ENCODE data around the gene BRAP.
"Not testable (repeated sequence)": the region's sequence is repeated elsewhere in the genome, so short reads cannot be mapped to it uniquely, and the experiment has no call there.

The BRAP gene, protein sequence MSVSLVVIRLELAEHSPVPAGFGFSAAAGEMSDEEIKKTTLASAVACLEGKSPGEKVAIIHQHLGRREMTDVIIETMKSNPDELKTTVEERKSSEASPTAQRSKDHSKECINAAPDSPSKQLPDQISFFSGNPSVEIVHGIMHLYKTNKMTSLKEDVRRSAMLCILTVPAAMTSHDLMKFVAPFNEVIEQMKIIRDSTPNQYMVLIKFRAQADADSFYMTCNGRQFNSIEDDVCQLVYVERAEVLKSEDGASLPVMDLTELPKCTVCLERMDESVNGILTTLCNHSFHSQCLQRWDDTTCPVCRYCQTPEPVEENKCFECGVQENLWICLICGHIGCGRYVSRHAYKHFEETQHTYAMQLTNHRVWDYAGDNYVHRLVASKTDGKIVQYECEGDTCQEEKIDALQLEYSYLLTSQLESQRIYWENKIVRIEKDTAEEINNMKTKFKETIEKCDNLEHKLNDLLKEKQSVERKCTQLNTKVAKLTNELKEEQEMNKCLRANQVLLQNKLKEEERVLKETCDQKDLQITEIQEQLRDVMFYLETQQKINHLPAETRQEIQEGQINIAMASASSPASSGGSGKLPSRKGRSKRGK

DNA sequence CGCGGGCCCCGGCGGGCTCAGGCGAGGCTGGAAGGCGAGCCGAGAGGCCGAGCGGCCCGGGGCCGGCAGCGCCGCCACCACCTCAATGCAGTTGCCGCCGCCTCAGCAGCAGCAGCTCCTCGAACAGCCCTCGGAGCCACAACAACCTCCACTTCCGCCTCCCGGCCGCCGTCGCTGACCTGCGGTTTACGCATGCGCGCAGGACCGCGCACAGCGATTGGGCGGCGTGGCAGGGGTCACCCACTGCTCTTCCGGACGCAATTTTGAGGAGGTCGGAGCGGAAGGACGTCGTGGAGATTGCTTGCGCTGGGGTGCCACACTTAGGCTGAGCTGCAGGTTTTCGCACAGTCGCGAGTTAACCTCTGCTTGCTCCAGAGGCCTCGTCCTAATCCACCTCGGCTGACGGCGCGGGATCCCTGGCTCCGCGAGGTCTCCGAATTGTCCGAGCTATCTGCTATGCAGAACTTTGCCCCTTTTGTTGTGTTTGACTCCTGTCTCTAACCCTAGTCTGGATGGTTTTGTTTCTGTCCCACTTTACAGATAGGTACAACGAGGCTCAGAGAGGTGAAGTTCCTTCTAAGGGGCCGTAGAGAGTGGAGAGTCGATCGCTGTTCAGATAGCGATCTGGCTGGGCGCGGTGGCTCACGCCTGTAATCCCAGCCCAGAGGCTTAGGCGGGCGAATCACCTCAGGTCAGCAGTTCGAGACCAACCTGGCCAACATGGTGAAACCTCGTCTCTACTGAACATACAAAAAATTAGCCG, at the start of gene BRAP, which contains the start of gene ACAD10:
Gene BRAP, minus strand, starts transcription at position 146 of the 763 bp plus-strand sequence. CDS start 164 bp downstream, outside the sequence.
Gene ACAD10, plus strand, starts transcription at position 243 of the 763 bp plus-strand sequence. CDS start 6,657 bp downstream, outside the sequence.
- peak; percentile 87 to 92 for DNase-seq

DNA sequence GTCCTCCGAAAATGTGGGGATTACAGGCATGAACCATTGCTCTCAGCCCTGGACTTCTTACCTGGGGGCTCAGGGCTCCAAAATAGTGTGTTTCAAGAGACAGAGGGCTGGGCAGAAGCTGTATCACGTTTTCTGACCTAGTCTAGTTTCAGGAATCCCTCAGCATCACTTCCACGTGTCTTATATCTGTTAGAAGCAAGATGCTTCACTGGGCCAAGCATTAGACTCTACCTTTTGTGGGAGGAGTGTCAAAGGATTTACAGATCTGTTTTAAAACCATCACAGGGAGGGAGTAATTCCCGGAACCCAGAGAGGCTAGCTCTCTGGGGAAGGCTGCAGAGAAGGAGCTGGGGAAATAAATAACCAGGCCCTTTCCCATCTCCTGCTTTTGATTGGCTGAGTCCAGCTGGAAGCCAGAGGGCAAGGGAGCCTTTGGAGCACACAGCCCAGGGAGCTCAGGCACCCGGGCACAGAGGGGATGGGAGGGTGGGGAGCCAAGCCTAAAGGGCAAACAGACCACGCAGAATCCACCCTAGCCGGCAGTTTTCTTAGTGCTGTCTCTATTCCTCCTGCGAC, 47.7 kb upstream of the BRAP start:
- DNase-seq, result no peak

DNA sequence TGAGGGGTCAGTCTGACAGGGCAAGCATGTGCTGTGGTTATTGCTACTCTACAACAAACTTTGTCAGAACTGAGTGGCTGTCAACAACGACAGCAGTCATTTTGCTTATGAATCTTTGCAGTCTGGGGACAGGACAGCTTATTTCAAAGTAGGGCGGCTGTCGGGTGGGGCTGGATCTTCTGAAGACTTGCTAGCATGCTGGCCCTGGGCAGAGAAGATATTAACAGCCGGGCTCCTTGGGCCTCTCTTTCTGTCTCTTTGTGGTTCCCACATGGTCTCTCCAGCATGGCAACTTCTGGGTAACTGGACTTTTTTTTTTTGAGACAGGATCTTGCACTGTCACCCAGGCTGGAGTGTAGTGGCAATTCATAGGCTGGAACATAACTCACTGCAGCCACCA, 47.0 kb upstream of the BRAP start:
- DNase-seq, result no peak

DNA sequence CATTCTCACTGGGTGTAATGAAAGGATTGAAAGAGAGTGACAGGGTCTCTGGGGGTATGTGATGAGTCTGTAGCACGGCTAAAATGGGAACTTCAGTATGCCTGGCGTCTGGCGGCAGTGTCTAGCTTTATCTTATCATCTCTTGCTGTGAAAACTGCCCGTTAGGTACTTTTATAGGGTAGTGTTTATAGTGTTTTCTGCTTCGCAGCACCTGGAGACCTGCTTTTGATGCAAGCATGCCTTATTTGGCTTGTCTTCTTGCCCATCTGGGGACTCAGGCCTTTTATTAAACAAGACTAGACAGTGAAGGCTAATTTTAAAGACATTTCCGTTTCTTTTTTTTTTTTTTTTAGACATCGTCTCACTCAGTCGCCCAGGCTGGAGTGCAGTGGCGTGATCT, 44.7 kb upstream of the BRAP start:
- no peak for DNase-seq

DNA sequence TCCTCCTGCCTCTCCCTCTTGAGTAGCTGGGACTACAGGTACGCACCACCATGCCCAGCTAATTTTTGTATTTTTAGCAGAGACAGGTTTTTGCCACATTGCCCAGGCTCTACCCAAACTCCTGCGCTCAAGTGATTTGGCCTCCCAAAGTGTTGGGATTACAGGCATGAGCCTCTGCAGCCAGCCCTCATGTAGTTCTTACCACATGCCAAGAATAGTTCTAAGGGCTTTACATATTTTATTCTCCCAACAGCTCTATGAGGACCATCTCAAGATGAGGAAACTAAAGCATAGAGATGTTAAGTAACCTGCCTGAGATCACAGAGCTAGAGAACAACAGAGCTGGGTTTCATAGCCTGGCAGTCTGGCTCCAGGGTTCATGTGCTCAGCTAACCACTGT, 43.0 kb upstream of the BRAP start:
- no peak for DNase-seq

DNA sequence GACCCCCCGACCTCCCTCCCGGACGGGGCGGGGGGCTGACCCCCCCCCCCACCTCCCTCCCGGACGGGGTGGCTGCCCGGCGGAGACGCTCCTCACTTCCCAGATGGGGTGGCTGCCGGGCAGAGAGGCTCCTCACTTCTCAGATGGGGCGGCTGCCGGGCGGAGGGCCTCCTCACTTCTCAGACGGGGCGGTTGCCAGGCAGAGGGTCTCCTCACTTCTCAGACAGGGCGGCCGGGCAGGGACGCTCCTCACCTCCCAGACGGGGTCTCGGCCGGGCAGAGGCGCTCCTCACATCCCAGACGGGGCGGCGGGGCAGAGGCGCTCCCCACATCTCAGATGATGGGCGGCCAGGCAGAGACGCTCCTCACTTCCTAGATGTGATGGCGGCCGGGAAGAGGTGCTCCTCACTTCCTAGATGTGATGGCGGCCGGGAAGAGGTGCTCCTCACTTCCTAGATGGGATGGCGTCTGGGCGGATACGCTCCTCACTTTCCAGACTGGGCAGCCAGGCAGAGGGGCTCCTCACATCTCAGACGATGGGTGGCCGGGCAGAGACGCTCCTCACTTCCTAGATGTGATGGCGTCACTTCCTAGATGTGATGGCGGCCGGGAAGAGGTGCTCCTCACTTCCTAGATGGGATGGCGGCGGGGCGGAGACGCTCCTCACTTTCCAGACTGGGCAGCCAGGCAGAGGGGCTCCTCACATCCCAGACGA, 38.0 kb upstream of the BRAP start:
- not testable (repeated sequence) for DNase-seq

DNA sequence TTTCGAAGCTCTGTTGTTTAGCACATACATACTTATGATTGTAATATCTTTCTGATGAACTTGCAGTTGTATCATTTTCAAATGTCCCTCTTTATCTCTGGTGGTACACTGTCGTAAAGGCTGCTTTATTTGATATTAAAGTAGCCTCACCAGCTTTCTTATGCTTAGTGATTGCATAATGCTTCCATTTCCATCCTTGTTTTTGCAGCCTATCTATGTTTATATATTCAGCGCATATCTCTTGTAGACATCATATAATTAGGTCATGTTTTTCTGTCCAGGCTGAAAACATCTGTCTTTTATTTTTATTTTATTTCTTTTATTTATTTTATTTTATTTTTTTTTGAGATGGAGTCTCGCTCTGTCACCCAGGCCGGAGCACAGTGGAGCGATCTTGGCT, 34.7 kb upstream of the BRAP start:
- DNase-seq, result no peak

DNA sequence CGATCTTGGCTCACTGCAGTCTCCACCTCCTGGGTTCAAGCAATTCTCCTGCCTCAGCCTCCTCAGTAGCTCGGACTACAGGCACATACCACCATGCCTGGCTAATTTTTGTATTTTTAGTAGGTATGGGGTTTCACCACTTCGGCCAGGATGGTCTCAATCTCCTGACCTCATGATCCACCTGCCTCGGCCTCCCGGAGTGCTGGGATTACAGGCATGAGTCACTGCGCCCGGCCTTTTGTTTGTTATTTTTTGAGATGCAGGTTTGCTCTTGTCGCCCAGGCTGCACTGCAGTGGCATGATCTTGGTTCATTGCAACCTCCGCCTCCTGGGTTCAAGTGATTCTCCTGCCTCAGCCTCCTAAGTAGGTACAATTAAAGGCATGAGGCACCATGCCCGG, 33.6 kb upstream of the BRAP start:
- DNase-seq, result not testable (repeated sequence)

DNA sequence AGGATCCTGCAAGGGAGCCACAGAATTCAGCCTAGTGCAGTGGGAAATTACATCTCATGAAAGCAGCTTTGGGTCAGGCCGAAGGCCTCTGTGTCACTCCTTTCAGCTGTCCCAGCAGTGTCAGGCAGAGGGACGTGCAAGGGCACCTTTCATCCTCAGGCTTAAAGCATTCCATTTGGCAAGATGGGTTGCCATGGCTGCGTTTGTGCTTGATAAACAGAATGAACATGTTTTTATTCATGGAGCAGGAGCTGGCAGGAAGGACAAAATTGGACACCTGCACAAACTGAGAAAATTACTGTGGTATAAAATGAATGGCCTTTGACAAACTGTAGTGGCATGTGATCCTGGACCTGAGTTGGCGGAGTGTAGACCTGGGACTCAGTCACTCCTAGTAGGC, 29.5 kb upstream of the BRAP start:
- no peak for DNase-seq

DNA sequence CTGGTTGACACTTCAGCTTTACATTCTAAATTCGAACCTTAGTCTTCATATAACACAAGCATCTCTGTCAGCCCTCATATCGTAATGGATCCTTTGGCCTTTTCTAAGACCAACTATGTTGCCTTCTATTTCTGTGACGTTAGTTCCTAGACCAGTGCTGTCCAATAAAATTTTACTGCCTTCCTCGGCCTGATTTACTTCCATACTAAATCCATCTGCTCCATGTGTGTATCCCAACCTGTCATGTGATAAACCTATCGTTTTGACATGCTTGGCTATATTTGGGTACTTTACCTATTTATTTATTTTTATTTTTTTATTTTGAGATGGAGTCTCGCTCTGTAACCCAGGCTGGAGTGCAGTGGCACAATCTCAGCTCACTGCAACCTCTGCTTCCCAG, 20.4 kb upstream of the BRAP start:
- DNase-seq, result no peak

DNA sequence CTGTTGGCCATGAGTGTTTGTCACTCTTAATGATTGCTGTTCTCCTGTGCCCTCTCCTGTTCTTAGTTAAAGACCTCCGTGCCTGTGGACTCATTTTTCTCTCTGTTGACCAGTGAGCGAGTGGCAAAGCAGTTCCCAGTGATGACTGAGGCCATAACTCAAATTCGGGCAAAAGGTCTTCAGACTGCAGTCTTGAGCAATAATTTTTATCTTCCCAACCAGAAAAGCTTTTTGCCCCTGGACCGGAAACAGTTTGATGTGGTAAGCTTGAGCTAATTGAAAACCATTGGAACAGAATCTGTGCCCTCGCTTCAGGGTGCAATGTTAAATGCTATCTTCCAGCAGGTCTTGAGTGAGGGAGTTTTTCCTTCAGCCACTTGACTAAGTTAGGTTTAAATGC, 19.9 kb upstream of the BRAP start:
- no peak for DNase-seq

DNA sequence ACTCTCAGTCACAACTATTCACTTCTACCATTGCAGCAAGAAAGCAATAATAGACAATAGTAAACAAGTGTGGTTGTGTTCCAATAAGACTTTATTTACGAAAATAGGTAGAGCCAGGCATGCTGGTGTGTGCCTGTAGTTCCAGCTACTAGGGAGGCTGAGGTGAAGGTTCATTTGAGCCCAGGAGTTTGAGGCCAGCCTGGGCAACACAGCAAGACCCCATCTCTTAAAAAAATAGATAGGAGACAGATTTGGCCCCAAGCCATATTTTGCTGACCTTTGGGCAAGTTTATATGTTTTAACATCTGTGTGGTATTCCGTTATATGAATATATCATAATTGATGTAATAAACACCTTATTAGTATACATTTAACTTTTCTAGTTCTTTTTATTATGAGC, 14.2 kb upstream of the BRAP start:
- DNase-seq, result no peak

DNA sequence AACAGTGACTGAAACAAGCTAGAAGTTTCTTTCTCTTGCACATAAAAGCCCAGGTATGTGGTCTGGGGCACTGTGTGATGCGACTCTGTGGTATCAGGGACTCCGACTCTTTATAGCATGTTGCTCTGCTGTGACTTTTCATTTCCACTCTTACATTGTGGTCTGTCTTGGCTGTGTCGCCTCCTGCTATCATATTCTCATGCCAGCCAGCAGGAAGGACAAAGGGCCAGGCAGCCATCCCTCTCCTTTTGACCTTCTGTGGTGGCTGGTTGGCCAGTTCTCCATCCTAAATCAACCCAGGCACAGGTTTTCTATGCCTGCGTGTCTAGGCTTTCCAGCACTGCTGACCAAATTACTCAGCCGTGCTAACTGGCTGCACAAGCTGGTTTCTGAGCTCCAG, 8.1 kb upstream of the BRAP start:
- DNase-seq, result no peak

DNA sequence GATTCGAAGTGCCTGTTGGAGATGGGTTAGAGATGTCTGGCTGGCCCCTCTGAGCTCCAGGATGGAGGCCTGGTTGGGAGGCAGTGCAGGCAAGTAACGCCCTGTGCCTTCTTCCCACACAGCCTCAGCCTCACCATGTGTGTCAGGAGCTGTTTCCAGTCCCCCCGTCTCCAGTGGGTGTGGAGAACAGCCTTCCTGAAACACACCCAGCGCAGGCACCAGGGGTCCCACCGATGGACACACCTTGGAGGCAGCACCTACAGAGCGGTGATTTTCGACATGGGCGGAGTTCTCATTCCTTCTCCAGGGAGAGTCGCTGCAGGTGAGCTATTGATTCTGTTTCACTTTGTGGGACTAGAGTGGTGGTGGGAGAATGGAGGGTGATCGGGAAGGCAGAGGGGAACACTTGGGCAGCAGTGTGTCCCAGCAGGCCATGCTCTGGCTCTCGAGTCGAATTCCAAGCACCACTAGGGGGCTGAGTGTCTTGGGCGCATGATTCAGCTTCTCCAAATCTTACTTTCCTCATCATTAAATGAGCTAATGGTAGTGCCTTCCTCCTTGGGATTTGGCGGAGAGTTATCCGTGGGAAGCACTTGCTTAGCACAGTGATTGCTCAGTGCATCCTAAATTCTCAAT, 6.9 kb upstream of the BRAP start:
- no peak for DNase-seq

DNA sequence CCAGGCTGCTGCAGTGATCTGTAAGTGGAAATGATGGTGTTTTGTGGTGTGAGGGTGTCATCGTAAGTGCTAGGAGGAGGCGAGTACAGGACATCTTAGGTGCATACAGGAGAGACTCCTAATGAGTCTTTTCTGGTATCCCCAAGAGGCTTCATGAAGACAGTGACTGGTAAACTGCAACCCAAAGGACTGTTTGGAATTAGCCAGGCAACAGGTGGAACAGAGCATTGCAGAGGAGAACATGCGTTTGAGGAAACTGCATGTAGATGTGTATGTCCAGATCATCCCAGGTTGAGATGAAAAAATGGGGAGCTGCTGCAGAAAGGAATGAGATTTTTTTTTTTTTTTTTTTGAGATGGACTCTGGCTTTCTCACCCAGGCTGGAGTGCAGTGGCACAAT, 5.5 kb upstream of the BRAP start:
- DNase-seq, result no peak

DNA sequence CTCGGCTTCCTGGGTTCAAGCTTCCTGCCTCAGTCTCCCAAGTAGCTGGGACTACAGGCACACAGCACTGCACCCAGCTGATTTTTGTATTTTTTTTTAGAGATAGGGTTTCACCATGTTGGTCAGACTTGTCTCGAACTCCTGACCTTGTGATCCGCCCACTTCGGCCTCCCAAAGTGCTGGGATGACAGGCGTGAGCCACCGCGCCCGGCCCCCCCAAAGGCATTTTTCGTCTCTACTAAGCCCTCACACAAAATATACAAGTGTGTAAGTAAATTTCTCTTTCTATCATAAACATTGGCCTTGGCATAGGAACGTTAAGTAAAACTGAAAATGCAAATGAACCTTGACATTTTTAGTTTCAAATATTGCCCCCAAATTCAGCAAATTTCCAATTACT, 2.2 kb upstream of the BRAP start:
- DNase-seq, result no peak

DNA sequence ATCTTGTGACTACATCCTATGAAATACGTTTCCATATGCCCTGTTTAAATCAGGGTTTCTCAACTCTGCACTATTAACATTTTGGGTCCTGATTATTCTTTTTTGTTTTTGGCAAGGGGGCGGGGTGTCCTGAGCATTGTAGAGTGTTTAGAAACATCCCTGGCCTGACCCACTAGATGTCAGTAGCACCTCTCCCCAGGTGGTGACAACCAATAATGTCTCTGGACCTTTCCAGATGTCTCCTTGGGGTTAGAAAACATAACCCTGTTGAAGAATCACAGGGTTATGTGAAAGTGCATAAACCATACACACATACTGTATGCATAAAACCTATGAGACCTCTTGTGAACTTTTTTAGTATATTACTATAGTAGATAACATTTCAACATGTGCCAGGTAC, 1.5 kb upstream of the BRAP start:
- DNase-seq, result no peak

DNA sequence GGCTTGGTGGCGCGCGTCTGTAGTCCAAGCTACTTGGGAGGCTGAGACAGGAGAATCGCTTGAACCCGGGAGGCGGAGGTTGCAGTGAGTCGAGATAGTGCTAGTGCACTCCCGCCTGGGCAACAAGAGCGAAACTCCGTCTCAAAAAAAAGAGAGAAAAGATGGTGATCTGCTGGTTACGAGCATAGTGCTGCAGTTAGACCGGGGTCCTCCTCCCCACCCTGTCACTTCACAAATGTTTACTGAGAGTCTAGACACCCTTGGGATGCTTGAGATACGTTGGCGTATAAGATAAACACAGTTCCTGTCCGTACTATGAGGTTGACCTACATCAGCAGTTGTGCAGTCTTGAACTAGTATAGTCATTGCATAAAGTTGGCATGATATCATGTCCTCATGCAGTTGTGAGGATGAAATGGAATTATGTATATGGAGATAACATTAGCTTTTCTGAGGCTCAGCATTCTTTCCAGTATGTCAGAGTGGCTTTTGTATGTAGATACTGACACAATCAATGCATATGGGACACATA, 884 bp upstream of the BRAP start:
- DNase-seq, result no peak

DNA sequence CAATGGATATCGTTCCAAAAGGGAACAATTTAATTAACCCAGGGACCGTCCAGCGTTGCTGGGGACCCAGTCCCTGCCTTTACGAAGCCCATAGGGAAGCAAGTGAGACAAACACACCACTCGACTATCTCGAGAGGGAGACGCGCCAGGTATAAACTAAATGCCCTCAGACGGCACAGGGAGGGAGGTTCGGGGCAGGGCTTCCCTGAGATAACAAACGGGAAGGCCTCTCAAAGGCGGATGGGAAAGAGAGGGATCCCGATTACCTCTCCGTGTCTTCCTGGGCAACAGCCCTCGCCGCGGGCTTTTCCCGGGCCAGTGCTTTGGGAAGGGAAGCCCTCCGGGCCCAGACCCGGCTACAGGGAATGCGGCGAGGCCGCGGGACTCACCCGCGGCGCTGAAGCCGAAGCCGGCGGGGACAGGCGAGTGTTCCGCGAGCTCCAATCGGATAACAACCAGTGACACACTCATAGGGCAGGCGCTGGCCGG, 390 bp downstream of the BRAP start:
- DNase-seq, result peak in 1 of 2 experiments; percentile 2

DNA sequence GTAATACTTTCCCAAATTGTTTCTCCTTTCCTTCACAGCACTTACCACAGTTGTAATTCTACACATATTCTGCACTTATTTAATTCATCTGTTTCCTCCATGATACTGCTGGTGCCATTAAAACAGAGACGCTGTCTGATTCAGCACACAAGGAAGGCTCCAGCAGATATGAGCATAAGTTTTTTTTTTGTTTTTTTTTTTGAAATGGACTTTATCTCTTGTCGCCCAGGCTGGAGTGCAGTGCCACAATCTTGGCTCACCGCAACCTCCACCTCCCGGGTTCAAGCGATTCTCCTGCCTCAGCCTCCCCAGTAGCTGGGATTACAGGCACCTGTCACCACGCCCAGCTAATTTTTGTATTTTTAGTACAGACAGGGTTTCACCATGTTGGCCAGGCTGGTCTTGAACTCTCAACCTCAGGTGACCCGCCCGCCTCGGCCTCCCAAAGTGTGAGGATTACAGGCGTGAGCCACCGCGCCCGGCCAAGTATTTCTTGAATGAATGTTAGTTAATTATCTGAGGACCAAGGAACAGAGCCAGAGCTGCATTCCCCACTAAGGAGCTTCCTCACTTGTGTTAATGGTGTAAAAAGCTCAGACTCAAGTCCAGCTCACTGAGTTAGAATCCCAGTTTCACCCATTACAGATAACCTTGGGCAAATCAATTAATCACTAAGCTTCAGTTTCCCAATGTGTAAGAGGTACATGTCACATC, 1.1 kb downstream of the BRAP start:
- not testable (repeated sequence) for DNase-seq

DNA sequence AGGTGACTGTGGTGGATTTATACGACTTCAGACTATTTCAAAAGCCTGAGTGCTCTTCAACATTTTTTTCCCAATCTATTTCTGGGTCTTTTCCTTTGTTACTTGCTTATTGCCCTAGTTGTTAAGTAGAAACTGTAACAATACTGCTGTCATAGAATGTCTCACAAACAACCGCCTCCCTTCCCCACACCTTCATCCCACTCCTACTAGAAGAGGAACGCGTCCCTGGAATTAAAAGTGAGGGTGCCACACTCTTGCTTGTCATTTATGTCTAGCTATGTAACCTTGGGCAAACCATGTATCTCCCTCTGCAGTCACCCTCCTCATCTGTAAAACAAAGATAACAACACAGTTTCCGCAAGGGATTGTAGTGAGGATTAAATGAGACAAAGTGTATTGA, 8.6 kb downstream of the BRAP start:
- no peak for DNase-seq
